Endothelial cell of umbilical vein (primary cell): ENCODE results near the gene DCC. TPM values are rescaled to one million over a fixed set of nuclear protein-coding genes. Genes with fewer than 3 reads are reported as not detected.

ENCODE experiments used
- BruUV-seq: library from RNA; stranded (reverse); fragments of 400-500 nt; replicated peaks from 2 replicates; lab custom pipeline; 2021; lab: Mats Ljungman, UMichigan
- CTCF ChIA-PET: fragments of 300-600, 350-600 bp; sonication (Branson Sonifier 250); formaldehyde crosslinking; loops from one replicate; lab custom pipeline; 2021; ENCODE audit warnings: antibody characterized with exemption, inconsistent platforms; lab: Charles Lee
- POLR2A ChIA-PET: fragments of 300-600, 350-600 bp; sonication (Branson Sonifier 250); formaldehyde crosslinking; loops from one replicate; lab custom pipeline; 2021; ENCODE audit warnings: antibody characterized with exemption, inconsistent platforms; lab: Charles Lee
- DNase-seq: peaks from one replicate; pipeline ENCODE4 v3.0.0-alpha.2; 2011; ENCODE audit warnings: low read depth, low spot score
- FAIRE-seq: peaks from 2 replicates; lab custom pipeline; 2011; peaks lifted over from hg19 to GRCh38; lab: Jason Lieb, UNC
- H2AFZ ChIP-seq: 2 replicates; pipeline ENCODE4 v1.6.0; 2012; ENCODE audit warnings: low read depth, low read length, control low read depth, inconsistent platforms
- H3K27ac ChIP-seq: 2 replicates; pipeline ENCODE4 v1.5.1; 2011; ENCODE audit warnings: low read depth, mild to moderate bottlenecking, control low read depth, low read length, moderate library complexity; ENCODE audit not compliant: insufficient read depth
- H3K27me3 ChIP-seq, 2 experiments: 2 replicates each; pipeline versions ENCODE4 v1.6.0 to v1.6.1; 2011; ENCODE audit warnings: low read length in 2 of 2, mixed read lengths in 1 of 2; ENCODE audit not compliant: control insufficient read depth in 2 of 2, insufficient read depth in 2 of 2
- H3K36me3 ChIP-seq, 2 experiments: 2 replicates in 1 of 2; 3 replicates in 1 of 2; pipeline ENCODE4 v1.5.1; 2011; ENCODE audit warnings: low read length in 2 of 2, mild to moderate bottlenecking in 1 of 2, moderate library complexity in 1 of 2; ENCODE audit not compliant: control insufficient read depth in 2 of 2, insufficient read depth in 2 of 2; ENCODE audit errors: extremely low read depth in 1 of 2
- H3K4me1 ChIP-seq: 3 replicates; pipeline ENCODE4 v1.5.1; 2011; ENCODE audit warnings: mild to moderate bottlenecking, low read length; ENCODE audit not compliant: control insufficient read depth, insufficient read depth; ENCODE audit errors: extremely low read depth
- H3K4me2 ChIP-seq: 2 replicates; pipeline ENCODE4 v1.6.1; 2011; ENCODE audit warnings: low read length, control low read depth, mixed read lengths; ENCODE audit not compliant: insufficient read depth
- H3K4me3 ChIP-seq, 3 experiments: fragments of 200-600 bp in 1 of 3; sonication (generic), shearing (Covaris generic) in 1 of 3; replicated peaks in 1 of 3; 2 replicates each; pipeline ENCODE4 v1.5.1; 2011 to 2016; ENCODE audit warnings: control low read depth in 3 of 3, low read length in 3 of 3, mild to moderate bottlenecking in 2 of 3, inconsistent platforms in 1 of 3, low read depth in 1 of 3, moderate library complexity in 1 of 3; ENCODE audit not compliant: insufficient read depth in 1 of 3
- H3K79me2 ChIP-seq: 2 replicates; pipeline ENCODE4 v1.6.0; 2012; ENCODE audit warnings: low read length, inconsistent platforms; ENCODE audit not compliant: control insufficient read depth, insufficient read depth
- H3K9ac ChIP-seq: replicated peaks from 2 replicates; pipeline ENCODE3; 2011; ENCODE audit warnings: low read length, control low read depth; ENCODE audit not compliant: insufficient read depth; ENCODE audit errors: extremely low read depth
- H3K9me1 ChIP-seq: replicated peaks from 3 replicates; pipeline ENCODE4 v1.6.0; 2011; ENCODE audit warnings: mild to moderate bottlenecking, low read length; ENCODE audit not compliant: control insufficient read depth, insufficient read depth; ENCODE audit errors: extremely low read depth
- H3K9me3 ChIP-seq: replicated peaks from 2 replicates; pipeline ENCODE4 v1.5.1; 2012; ENCODE audit warnings: low read length, inconsistent platforms; ENCODE audit not compliant: control insufficient read depth, insufficient read depth
- H4K20me1 ChIP-seq: replicated peaks from 2 replicates; pipeline ENCODE3; 2011; ENCODE audit warnings: mild to moderate bottlenecking, low read length; ENCODE audit not compliant: control insufficient read depth, insufficient read depth; ENCODE audit errors: extremely low read depth
- CTCF ChIP-seq, 2 donors: IDR thresholded peaks; 1 replicate in 1 of 2; 2 replicates in 1 of 2; pipeline ENCODE4 v1.5.1; 2011; ENCODE audit warnings: low read length in 2 of 2, mild to moderate bottlenecking in 2 of 2, moderate library complexity in 2 of 2, control low read depth in 1 of 2, inconsistent platforms in 1 of 2, low read depth in 1 of 2; ENCODE audit not compliant: insufficient read depth in 1 of 2; ENCODE audit errors: extremely low read depth in 1 of 2
- EZH2 ChIP-seq: IDR thresholded peaks from 2 replicates; pipeline ENCODE4 v1.6.1; 2012; ENCODE audit warnings: borderline replicate concordance, low read depth, mild to moderate bottlenecking, moderate library complexity, low read length, inconsistent platforms; ENCODE audit not compliant: severe bottlenecking
- FOS ChIP-seq: IDR thresholded peaks from 2 replicates; pipeline ENCODE4 v1.6.1; 2011; ENCODE audit warnings: mild to moderate bottlenecking, low read length, moderate library complexity, borderline replicate concordance; ENCODE audit not compliant: insufficient read depth
- GATA2 ChIP-seq: IDR thresholded peaks from 2 replicates; pipeline ENCODE4 v1.7.0; 2011; ENCODE audit warnings: low read depth, mild to moderate bottlenecking, moderate library complexity, mixed read lengths, low read length; ENCODE audit not compliant: insufficient read length, insufficient read depth
- JUN ChIP-seq: IDR thresholded peaks from 2 replicates; pipeline ENCODE4 v1.6.1; 2011; ENCODE audit warnings: borderline replicate concordance, low read depth; ENCODE audit not compliant: insufficient read length, insufficient read depth
- MAX ChIP-seq: IDR thresholded peaks from 2 replicates; pipeline ENCODE4 v1.6.1; 2011; ENCODE audit not compliant: insufficient read depth, insufficient read length
- MYC ChIP-seq: IDR thresholded peaks from one replicate; pipeline ENCODE4 v1.6.1; 2011; ENCODE audit warnings: mild to moderate bottlenecking, low read depth, low read length
- POLR2A ChIP-seq: IDR thresholded peaks from 2 replicates; pipeline ENCODE4 v1.6.1; 2012; ENCODE audit warnings: low read depth, mild to moderate bottlenecking, control low read depth, low read length
- POLR2AphosphoS5 ChIP-seq: IDR thresholded peaks from 2 replicates; pipeline ENCODE4 v1.6.1; 2012; ENCODE audit warnings: low read depth, mild to moderate bottlenecking, control low read depth, low read length, moderate library complexity; ENCODE audit not compliant: insufficient read depth
- dilution Hi-C: fragments of 300-500 bp; cut with MboI; formaldehyde crosslinking; loops from one replicate; pipeline ENCODE4 v1.15.0; 2019; ENCODE audit warnings: low sequenced_read_pairs; ENCODE audit not compliant: extremely low pct_ligation_motif_present
- intact Hi-C: fragments of 100-400 bp; cut with micrococcal nuclease; formaldehyde crosslinking; loops from one replicate; pipeline ENCODE4 v1.10.0; 2022
- polyA plus RNA-seq, 4 experiments: library from polyadenylated mRNA; depleted of rRNA in 3 of 4; stranded (reverse) in 3 of 4; unstranded in 1 of 4; fragments of >200 nt; gene quantifications; 2 replicates each; pipeline versions ENCODE4 v1.2.1 to v1.2.3, GENCODE V29; 2011 to 2012; ENCODE audit warnings: missing spikeins in 1 of 4
- total RNA-seq: library from RNA; stranded (reverse); gene quantifications from 2 replicates; pipeline ENCODE4 v1.2.3, GENCODE V29; 2021

The DCC gene
- total and polyA plus RNA-seq, 2 donors (not counting 3 experiments of a cell fraction or from before 2014, with no cell fraction given) = not detected

- Histone ChIP-seq H3K4me3 (no peak overlapping the region), H3K4me1 (no peaks in the 10 kb centered on the region), H3K36me3 (no peaks in the 10 kb centered on the region), H3K9me3 (peaks cover 2% of the 10 kb centered on the region), H2AFZ (no peak overlapping the region), H3K4me2 (no peak overlapping the region), H3K9me1 (no peaks in the 10 kb centered on the region), H3K27me3 (no peaks in the 10 kb centered on the region), H3K27ac (no peak overlapping the region), H4K20me1 (no peaks in the 10 kb centered on the region), H3K79me2 (no peaks in the 10 kb centered on the region), H3K9ac (no peak overlapping the region)
- DNase-seq (no peak), FAIRE-seq (no peak)
- BruUV-seq = no TSS peak
- no peak for TF ChIP-seq JUN
- TF ChIP-seq FOS = no peak
- no peak for TF ChIP-seq CTCF (IDR thresholded peaks at IDR 0.05; ENCODE audit: extremely low read depth in 1 of 2, insufficient read depth in 1 of 2, low read depth in 1 of 2, low read length in 2 of 2)
- TF ChIP-seq MYC = no peak
- CTCF ChIA-PET = no interaction called here
- intact Hi-C loops = no loop called here
- POLR2A ChIA-PET = no interaction called here
- dilution Hi-C loops = no loop called here
Observed at GRCh38 chr18:52723550-52723970, 383.6 kb downstream of the DCC start.

- BruUV-seq = no TSS peak
- intact Hi-C loops (no loop called here), dilution Hi-C loops (no loop called here)
- FAIRE-seq = no peak
- no peak overlapping the region for H3K4me2 ChIP-seq
- ChIA-PET POLR2A (no interaction called here), CTCF (no interaction called here)
- H3K79me2 ChIP-seq = no peaks in the 10 kb centered on the region
- no peaks in the 10 kb centered on the region for H3K9me1 ChIP-seq
- H3K9me3 ChIP-seq = no peaks in the 10 kb centered on the region
- no peaks in the 10 kb centered on the region for H3K36me3 ChIP-seq
- no peak for TF ChIP-seq EZH2
- no peak for TF ChIP-seq CTCF (IDR thresholded peaks at IDR 0.05; ENCODE audit: extremely low read depth in 1 of 2, insufficient read depth in 1 of 2, low read depth in 1 of 2, low read length in 2 of 2)
- no peak for TF ChIP-seq MAX
- TF ChIP-seq MYC = no peak
- TF ChIP-seq JUN = no peak
- TF ChIP-seq GATA2 = no peak
- no peak for TF ChIP-seq POLR2A
- no peak for TF ChIP-seq FOS
- TF ChIP-seq POLR2AphosphoS5 = no peak
- no peak overlapping the region for H2AFZ ChIP-seq
- no peak overlapping the region for H3K4me3 ChIP-seq
- H3K27me3 ChIP-seq = no peaks in the 10 kb centered on the region
- H4K20me1 ChIP-seq = no peaks in the 10 kb centered on the region
- H3K9ac ChIP-seq = no peak overlapping the region
- no peak overlapping the region for H3K27ac ChIP-seq
- DNase-seq = no peak
- H3K4me1 ChIP-seq = no peaks in the 10 kb centered on the region
Observed at GRCh38 chr18:52730972-52731619, 391.1 kb downstream of the DCC start.
